PFSK-1 (cell line): Measurements from ENCODE around the gene PLD5.

Experiments
- FOXP2 ChIP-seq: optimal IDR thresholded peaks from 2 replicates; pipeline ENCODE3; 2011; ENCODE audit warnings: borderline replicate concordance, control low read depth, inconsistent platforms; ENCODE audit not compliant: insufficient read depth; ENCODE audit errors: extremely low read length, extremely low read depth
- POLR2AphosphoS5 ChIP-seq: IDR thresholded peaks from 2 replicates; pipeline ENCODE4 v1.6.1; 2012; ENCODE audit warnings: low read depth, mild to moderate bottlenecking, control low read depth, low read length, moderate library complexity
- SIN3A ChIP-seq: IDR thresholded peaks from 2 replicates; pipeline ENCODE4 v1.6.1; 2012; ENCODE audit warnings: mild to moderate bottlenecking, low read length, moderate library complexity, borderline replicate concordance; ENCODE audit not compliant: insufficient read depth
- TAF1 ChIP-seq: IDR thresholded peaks from 2 replicates; pipeline ENCODE4 v1.6.1; 2012; ENCODE audit warnings: low read length, control low read depth, borderline replicate concordance; ENCODE audit not compliant: insufficient read depth
- TF ChIP-seq, protein P1 (sequence below), 2 experiments: IDR thresholded peaks; 2 replicates each; pipeline versions ENCODE4 v1.6.1 to v1.8.0; 2011 to 2012; ENCODE audit warnings: low read depth in 2 of 2, low read length in 2 of 2, control low read depth in 1 of 2, inconsistent platforms in 1 of 2, mild to moderate bottlenecking in 1 of 2, moderate library complexity in 1 of 2; ENCODE audit not compliant: insufficient read depth in 1 of 2

DNA sequence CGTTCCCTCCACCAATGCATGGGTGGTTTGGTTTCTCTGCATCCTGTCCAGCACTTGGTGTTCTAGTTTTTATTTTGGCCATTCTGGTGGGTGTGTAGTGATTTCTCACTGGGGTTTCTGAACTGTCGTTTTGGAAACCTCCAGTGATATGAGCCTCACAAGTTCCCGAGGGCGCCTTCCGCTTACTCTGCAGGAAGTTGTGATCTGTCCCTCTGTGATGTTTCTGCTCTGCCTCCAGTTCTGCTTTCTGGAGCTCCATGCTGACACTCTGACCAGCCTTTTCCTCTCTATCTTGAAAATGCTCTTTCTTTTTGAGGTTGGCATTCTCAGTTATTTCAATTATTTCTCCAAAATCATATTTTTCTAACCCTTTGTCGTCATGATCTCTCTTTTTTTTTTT lies 111.6 kb downstream of the PLD5 start:
- TF ChIP-seq POLR2AphosphoS5: no peak
- TF ChIP-seq SIN3A: no peak
- TF ChIP-seq, protein P1, sequence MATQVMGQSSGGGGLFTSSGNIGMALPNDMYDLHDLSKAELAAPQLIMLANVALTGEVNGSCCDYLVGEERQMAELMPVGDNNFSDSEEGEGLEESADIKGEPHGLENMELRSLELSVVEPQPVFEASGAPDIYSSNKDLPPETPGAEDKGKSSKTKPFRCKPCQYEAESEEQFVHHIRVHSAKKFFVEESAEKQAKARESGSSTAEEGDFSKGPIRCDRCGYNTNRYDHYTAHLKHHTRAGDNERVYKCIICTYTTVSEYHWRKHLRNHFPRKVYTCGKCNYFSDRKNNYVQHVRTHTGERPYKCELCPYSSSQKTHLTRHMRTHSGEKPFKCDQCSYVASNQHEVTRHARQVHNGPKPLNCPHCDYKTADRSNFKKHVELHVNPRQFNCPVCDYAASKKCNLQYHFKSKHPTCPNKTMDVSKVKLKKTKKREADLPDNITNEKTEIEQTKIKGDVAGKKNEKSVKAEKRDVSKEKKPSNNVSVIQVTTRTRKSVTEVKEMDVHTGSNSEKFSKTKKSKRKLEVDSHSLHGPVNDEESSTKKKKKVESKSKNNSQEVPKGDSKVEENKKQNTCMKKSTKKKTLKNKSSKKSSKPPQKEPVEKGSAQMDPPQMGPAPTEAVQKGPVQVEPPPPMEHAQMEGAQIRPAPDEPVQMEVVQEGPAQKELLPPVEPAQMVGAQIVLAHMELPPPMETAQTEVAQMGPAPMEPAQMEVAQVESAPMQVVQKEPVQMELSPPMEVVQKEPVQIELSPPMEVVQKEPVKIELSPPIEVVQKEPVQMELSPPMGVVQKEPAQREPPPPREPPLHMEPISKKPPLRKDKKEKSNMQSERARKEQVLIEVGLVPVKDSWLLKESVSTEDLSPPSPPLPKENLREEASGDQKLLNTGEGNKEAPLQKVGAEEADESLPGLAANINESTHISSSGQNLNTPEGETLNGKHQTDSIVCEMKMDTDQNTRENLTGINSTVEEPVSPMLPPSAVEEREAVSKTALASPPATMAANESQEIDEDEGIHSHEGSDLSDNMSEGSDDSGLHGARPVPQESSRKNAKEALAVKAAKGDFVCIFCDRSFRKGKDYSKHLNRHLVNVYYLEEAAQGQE (IDR thresholded peaks at IDR 0.05; ENCODE audit: insufficient read depth in 1 of 2, low read depth in 2 of 2, low read length in 2 of 2): no peak
- TF ChIP-seq FOXP2: no peak
- no peak for TF ChIP-seq TAF1
